Measurements from ENCODE around the gene MGST2.
A peak's percentile ranks its signal among the peaks of the same experiment; 100 is the strongest.
"Not testable (repeated sequence)": the region's sequence is repeated elsewhere in the genome, so short reads cannot be mapped to it uniquely, and the experiment has no call there.

Gene MGST2

DNA sequence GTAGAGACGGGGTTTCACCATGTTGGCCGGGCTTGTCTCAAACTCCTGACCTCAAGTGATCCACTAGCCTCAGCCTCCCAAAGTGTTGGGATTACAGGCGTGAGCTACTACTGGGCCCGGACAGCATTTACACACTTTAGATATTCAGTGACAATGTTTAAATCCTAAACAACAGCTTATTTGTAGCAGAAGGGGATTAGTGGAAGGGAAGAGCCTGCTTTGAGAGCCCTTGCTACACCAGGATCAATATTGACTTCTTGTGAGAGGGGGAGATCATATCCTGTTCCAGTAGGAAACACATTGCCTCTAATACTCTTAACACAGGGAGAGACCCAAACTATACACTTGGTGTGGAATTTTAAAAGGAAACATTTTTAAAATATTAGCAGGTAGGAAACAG lies 7.1 kb downstream of the MGST2 start:
- DNase-seq: no peak

DNA sequence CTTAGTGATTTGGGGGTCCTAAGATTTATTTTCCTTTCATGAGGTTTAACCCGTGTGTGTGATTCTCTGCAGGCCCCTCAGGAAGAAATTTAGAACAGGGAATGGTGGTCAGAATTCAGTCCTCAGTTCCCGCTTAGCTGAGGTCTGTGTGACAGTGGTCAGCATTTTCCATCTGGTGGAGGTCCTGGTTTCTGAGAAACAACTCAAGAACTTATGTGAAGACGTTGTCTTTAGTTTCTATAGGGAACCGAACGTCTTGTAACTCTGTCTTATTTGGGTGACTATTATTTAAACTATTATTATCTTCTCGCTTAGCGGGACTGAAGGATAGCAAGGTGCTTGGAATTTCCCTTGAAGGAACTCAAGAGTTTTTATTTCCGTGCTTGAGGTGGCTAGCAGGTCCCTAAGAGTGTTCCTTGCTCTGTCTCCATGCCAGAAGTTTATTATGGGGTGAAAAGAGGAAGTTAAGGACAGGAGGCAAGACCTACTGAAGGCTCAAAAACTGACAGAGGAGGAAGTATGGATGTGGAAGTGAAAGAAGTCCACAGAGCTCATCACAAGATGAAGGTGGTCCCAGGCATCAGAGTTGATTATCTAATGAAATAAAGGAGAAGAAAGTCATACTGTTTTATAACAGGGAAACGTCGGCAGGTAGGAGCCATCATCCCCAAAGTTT lies 9.4 kb downstream of the MGST2 start:
- DNase-seq: peak; percentile 49

DNA sequence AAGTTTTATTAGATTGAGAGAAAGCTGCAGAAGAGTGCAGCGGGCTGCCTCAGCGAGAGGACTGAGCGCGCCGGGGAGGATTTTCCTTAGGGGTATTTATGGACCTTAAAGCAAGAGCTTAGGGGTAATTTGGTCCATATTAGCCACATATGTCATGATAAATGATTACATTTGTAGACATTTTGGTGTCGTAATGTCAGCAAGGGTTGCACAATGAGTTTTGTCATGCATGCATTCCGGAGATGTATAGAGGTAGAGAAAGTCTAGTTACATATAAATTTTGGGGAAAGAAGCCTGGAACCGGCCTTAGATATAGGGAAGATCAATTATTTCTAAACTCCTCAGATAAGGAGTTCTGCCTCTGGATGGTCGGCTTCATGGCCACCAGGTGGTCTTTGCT lies 10.0 kb downstream of the MGST2 start:
- DNase-seq: no peak

DNA sequence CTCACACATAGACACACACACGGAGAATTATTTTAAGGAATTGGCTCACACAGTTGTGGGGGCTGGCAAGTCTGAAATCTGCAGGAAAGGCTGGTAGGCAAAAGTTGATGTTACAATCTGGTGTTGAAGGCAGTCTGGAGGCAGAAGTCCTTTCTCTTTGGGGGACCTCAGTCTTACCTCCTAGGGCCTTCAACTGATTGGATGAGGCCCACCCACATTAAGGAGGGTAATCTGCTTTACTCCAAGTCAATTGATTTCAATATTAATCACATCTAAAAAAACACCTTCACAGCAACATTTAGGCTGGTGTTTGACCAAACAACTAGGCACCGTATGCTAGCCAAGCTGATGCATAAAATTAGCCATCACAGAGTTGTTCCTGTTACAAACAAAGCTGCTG lies 10.7 kb downstream of the MGST2 start:
- DNase-seq: no peak

DNA sequence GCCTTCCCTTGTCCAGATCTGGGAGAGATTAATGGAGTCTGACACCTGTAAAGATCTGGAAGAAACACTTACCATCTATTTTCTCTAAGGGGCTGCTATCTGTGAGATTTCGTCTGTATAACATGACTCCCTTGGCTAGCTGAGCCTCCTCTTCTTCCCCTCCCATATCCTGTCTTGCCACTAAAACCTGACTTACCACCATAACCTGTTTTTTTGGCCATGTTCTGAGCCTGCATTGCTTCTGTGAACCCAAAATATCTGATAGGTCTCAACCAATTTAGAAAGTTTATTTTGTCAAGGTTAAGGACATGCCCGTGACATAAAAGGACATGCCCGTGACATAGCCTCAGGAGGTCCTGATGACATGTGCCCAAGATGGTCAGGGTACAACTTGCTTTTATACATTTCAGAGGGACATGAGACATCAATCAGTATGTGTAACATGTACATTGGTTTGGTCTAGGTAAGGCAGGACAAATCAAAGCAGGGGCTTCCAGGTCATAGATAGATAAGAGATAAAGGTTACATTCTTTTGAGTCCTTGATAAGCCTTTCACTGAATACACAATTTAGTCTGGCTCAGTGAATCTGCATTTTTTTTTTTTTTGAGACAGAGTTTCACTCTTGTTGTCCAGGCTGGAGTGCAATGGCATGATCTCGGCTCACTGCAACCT lies 11.4 kb downstream of the MGST2 start:
- DNase-seq: no peak

DNA sequence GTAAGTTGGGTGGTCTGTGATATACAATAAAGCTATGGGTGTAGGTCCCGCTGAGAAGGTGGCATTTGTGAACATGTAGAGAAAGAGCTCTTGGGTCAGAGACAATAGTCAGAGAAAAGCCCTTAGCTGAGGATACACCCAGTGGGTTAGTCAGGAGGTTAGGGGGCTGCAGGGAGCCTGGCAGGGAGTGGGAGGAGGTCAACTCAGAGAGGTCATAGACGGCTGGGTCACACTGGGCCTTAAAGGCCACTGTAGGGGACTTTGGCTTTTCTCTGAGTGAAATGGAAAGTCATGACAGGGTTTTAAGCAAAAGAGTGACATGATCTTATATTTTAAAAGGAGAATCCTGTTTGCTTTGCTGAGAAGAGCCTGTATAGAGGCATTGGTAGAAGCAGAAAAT lies 16.7 kb downstream of the MGST2 start:
- no peak for DNase-seq

DNA sequence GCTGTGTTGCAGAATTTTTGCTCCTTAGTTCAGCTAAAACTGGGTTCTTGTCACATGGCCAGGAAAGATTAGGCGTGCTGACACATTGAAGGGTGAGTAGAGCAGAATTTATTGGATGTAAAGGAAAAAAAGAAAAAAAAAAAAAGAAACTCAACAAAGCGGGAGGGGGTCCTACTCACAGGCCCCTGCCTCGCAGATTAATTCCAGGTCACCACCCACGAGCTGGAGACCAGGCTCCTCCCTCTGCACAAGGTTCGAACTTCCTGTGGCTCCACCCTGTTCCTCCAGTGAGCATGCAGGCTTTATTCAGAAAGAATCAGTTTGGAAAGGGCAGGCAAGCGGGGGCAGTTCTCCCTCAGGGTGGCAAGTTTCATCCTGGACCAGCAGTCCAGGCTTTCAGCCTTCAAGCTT lies 17.1 kb downstream of the MGST2 start:
- no peak for DNase-seq

DNA sequence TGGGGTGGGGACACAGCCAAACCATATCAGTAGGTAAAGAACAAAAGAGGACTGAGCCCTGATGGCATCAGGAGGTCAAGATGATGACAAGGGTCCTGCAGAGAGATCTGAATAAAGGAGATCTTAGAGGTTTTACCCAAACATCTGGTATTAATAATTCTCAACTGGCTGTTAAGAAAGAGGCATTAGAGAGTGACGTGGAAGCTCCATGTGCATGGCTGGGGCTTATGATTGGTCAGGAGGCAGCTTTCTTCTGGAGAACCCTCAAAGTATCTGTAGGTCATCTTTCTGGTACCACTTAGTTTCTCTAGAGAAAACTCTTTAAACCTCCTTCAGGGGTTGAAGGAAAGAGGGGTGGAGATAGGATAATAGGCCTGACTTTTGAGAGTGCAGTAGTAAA lies 18.7 kb downstream of the MGST2 start:
- DNase-seq: no peak

DNA sequence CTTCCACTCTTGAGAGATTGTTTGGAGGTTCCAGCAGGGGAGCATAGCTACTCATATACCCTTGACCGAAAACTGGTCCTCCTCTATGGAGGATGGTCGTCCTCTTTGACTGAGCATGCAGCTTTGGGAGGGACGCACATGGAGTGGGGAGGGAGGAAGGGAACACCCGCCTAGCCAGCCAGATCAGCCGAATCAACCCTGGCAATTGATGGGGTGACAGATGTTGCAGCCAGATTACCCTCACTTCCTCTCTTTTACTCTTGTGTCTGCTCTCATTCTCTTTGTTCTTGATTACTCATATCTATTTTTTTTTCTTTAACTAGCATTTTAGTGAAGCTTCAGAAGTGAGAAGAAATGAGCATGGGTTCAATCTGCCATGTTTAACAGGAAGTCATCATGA lies 19.6 kb downstream of the MGST2 start:
- DNase-seq: no peak

DNA sequence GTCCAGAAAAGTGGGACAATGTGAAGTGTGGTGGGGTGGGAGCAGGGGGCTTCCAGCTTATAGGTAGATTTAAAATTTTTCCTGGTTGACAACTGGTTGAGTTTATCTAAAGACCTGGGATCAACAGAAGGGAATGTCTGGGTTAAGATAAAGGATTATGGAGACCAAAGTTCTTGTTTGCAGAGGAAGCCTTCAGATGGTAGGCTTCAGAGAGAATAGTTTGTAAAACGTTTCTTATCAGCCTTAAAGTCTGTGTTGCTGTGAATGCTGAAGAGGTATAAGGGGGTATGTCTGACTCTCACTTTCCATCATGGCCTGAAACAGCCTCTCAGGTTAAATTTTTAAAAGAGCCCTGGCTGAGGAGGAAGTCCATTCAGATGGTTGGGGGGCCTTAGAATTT lies 20.5 kb downstream of the MGST2 start:
- no peak for DNase-seq

DNA sequence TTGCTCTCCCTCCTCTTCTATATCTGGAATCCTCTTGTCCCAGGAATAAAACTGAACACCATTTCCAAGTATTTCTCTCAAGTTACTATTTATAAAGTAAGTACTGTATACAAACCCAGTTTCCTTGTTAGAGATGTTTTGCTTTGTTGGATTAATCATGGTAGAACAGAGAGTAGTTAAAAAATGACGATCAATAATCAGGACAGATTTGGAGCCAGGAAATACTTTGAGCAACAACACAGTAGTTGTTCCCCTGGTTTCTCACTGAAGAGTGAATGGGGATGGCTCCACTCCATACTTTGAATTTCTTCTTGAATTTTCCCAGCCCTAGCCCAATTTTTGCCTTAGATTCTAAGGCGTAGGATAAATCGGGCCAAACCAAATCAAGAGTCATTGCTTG lies 21.4 kb downstream of the MGST2 start:
- DNase-seq: no peak

DNA sequence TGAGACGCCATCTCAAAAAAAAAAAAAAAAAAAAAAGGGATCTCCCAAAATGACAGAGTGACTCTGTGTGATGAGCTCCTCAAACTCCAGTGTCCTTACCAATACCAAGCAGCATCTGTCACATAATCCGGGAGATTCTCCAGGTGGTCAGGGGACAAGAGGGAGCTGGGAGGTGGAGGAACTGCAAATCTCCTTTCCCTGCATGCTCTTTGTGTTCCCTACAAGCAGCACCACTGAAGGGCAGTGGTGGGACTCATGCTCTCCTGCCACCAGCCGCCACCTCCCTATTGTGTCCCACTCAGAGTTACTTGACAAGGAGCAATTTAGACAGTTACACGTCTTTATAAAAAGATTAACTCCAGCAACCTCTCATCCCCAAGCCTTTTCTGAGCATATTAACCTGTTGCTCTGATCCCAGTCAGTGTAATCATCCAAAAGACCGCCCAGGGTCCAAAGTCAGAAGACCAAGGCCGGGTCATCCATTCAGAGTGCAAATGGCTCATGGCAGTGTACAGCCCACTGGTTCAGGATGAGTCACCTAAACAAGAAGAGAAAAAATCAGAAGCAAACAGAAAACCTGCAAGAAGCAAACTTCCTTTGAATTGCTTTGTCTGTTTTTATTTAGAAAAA lies 23.6 kb downstream of the MGST2 start:
- no peak for DNase-seq

DNA sequence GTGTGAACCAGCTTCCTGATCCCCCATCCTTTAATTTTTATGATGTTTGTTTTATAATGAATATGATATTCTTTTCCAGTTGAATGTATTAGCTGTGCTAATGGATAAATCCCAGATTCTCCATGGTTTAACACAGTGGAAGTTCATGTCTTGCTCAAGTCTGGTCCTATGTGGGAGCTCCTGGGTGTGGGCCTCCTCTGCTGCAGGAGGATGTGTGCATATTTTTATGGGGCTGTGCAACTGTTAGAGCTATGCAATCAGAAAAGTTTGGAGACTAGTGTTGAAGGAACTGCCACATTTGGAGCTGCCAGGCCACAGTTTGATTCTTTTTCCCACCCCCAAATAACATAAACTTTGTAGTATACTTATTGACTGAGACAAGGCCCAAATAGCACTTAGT lies 24.8 kb downstream of the MGST2 start:
- DNase-seq: no peak

DNA sequence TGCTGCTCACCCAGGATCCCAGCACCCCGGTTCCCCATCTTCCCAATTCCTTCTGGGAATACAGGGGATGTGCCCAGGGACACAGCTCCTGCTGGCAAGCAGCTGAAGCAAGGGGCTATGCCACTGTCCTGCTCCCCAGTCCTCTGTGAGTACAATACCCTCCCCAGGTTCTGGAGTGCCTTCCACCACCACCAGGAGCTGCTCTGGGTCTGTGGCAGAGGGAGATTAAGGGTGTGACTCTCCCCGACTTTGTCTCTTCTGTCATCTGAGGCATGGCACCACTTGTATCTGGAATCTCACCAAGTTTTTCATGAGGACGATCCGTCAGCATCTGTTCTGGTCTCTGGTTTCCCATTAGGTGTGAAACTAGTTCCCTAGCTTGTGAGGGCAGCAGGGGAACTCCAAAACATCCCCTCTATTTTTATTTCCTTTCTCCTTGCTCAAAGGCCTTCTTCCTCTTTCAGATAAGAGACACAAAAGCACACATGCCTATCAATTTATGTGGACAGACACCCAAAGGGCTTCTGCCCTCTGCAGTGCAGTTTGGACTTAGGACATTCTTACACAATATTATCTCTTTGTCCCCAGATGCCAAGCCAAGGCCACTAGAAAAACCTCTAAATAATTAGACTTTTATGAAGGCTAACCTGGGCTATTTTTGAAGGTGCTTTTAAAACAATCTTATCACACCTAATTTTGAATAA lies 26.8 kb downstream of the MGST2 start:
- peak; percentile 21 for DNase-seq

DNA sequence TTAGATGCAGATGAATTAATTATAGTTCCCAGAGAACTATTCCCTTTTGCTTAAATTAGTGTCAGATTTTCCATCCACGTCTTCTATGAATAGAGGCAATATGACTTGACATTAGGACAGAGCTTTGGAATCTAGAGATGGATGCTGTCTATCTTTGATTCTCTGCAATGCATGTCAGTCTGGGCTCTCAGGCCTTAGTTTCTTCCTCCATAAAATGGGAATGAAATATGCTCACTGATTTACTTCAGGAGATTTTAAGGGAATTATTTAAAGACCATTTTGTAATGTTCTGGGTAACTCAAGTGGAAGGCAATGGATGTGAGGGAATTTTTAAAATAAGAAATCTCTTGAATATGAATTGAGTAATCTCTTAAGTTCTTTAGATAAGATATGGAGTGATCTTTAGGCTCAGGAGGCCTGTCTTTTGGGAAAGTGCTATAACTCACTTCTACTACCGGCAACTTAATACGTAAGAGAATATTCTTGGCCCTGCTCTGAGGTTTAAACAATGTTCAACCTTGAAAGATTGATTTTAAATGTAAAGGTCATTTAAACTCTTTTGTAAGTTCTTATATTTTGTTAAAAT lies 29.0 kb downstream of the MGST2 start:
- no peak for DNase-seq

DNA sequence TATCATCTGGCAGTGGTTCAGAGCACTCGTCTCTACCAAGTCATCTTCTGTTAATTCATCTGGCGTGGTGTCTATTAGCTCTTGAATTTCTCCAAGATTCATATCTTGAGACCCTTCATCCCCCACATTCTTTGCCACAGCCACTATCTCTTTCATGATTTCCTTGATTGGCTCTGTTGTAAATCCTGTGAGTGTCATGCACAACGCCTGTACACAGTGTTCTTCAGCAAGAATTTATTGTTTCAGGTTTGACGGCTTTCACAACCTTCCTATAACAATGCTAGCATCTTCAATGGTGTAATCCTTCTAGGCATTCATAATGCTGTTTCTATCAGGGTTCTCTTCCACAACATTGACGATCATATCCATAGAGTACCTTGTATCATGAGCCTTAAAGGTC lies 30.9 kb downstream of the MGST2 start:
- DNase-seq: no peak

DNA sequence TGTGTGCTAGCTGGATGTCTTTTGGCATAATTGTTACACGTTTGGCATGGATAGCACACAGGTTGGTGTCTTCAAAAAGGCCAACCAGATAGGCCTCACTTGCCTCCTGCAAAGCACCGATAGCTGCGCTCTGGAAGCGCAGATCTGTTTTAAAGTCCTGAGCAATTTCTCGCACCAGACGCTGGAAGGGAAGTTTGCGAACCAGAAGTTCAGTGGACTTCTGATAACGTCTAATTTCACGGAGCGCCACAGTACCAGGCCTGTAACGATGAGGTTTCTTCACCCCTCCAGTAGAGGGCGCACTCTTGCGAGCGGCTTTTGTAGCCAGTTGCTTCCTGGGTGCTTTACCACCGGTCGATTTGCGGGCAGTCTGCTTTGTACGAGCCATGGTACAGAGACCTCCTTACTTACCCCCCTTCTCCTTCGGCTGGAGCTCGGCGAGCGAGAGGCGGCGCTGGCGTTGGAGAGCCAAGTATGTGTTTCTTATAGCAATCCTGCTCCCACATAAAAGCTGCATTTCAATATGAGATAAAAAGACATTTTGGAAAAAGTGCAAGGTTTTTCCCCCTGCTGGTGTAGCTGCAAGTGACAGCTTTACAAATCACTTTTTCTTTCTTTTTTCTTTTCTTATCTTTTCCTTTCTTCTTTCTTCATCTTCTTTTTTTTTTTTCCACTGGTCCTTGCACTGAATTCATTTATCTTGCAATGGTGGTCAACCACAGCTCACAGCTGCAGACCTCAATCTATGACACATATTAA lies 32.7 kb downstream of the MGST2 start:
- not testable (repeated sequence) for DNase-seq

DNA sequence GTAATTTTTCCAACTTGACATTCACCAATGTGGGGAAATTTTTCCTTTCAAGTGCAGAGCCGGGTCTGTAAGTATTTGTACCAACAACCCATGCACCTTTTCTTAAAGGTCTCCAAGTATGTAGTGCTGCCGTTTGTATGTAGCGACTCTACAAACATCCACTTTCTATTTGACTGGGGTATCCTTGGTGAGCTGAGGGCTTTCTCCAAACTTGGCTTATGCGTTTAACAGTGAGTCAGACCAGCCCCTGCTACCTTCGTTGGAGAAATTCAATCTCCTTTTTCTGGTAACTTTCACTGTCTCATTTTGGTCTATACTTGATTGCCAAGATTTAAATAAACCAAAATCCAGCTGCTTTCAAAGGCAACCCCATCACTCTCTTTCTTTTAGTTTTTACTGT lies 34.9 kb downstream of the MGST2 start:
- DNase-seq: no peak

DNA sequence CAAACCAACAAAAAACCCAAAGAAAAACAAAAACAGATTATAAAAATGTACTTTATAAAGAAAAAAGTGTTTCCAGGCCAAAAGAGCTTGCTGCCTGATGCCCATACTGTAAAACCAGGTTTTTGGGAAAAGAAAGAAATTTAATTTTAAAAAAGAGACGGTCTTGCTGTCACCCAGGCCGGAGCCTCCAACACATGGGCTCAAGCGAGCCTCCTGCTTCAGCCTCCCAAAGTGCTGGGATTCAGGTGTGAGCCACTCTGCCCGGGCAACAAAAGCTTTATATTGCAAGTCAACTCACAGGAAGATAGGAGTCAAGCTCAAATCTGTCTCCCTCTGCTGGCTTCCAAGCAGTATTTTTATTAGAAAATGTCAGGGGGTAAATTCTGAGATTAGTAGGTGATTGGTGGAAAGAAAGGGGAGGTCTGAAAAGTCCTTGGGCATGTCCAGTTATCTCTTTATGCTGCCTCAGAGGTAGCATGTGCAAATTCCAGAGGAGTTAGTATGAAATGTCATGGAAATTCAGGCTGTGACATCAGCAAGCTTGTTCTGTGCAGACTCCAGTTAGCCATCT lies 39.4 kb downstream of the MGST2 start:
- no peak for DNase-seq

DNA sequence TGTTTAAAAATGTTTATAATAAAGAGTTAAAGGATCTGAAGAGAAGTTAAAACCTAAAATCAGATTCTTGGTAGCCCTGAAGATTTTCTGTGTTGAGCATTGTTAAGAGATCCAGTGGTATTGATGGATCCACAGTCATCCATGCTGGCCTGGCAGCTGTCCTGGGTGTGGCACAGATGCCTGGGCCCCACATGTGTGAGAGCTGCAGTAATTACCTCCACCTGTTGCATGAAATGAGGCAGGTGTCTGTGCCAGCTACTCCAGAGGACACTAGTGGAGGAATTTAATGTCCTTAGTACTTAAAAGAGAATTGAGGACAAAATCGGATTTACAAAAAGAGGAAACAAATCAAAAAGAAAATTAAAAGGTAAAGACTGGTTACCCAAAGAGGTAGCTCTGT lies 44.0 kb downstream of the MGST2 start:
- DNase-seq: no peak

DNA sequence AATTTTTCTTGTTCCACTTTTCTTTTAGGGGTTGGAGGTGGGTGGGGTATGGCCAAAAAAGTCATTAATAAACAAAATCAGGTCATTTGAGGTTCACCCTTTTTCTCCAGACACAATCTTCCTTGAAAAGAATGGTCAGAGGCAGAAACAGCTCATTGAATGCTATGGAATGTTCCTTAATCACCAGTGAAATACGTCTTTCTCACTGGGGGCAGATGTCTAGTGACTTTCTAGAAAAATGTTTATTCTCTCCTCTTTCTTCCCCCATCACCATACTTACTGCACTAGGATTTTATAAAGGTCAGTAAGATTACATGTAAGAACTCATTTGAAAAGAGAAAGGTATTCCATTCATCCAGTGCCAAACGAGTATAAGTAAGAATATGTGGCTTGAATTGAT lies 44.5 kb downstream of the MGST2 start:
- no peak for DNase-seq

DNA sequence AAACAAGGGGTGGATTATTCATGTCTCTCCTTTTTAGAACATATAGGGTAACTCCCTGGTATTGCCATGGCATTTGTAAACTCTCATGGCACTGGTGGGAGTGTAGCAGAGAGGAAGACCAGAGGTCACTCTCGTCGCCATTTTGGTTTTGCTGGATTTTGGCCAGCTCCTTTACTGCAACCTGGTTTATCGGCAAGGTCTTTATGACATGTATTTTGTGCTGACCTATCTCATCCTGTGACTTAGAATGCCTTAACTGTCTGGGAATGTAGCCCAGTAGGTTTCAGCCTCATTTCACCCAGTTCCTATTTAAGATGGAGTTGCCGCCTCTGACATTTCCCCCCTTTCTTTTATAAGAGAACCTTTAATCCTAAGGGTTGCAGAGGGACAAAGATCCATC lies 45.8 kb downstream of the MGST2 start:
- no peak for DNase-seq

Data from GDM1 (cell line).